Body of pancreas (tissue), 4 donors: ENCODE data around the gene OSCP1.

ENCODE experiments used
- POLR2A ChIP-seq, 3 donors: fragments of 450-650 bp; IDR thresholded peaks; one replicate each; pipeline ENCODE4 v1.6.1; 2016; ENCODE audit warnings: antibody characterized with exemption in 3 of 3, mild to moderate bottlenecking in 2 of 3
- TF ChIP-seq, protein P1 (sequence below), 7 experiments: fragments of 450-650 bp in 4 of 7; fragments of 200-600 bp in 3 of 7; sonication (generic) in 3 of 7; IDR thresholded peaks; one replicate each; pipeline ENCODE4 v1.5.1; 2016 to 2019; ENCODE audit warnings: antibody characterized with exemption in 7 of 7

DNA sequence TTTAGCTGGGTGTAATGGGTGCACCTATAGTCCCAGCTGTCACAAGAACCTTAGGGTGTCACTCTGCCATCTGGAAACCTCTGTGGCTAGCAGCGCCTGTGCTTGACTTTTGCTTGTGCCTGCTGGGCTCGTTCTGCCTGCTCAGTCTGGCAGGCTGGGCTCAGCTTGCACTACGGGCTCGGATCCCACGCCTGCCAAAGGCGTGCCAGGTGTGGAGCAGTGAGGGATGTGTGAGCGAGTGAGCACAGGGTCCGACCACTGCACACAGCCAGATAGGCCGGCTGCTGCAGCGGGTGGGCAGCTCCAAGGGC lies 49.8 kb downstream of the OSCP1 start:
- no peak for TF ChIP-seq POLR2A (IDR thresholded peaks at IDR 0.05)
- TF ChIP-seq, protein P1, sequence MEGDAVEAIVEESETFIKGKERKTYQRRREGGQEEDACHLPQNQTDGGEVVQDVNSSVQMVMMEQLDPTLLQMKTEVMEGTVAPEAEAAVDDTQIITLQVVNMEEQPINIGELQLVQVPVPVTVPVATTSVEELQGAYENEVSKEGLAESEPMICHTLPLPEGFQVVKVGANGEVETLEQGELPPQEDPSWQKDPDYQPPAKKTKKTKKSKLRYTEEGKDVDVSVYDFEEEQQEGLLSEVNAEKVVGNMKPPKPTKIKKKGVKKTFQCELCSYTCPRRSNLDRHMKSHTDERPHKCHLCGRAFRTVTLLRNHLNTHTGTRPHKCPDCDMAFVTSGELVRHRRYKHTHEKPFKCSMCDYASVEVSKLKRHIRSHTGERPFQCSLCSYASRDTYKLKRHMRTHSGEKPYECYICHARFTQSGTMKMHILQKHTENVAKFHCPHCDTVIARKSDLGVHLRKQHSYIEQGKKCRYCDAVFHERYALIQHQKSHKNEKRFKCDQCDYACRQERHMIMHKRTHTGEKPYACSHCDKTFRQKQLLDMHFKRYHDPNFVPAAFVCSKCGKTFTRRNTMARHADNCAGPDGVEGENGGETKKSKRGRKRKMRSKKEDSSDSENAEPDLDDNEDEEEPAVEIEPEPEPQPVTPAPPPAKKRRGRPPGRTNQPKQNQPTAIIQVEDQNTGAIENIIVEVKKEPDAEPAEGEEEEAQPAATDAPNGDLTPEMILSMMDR (IDR thresholded peaks at IDR 0.05), result no peak
